ENCODE measurements around the gene NTRK1.

NTRK1 gene

DNA sequence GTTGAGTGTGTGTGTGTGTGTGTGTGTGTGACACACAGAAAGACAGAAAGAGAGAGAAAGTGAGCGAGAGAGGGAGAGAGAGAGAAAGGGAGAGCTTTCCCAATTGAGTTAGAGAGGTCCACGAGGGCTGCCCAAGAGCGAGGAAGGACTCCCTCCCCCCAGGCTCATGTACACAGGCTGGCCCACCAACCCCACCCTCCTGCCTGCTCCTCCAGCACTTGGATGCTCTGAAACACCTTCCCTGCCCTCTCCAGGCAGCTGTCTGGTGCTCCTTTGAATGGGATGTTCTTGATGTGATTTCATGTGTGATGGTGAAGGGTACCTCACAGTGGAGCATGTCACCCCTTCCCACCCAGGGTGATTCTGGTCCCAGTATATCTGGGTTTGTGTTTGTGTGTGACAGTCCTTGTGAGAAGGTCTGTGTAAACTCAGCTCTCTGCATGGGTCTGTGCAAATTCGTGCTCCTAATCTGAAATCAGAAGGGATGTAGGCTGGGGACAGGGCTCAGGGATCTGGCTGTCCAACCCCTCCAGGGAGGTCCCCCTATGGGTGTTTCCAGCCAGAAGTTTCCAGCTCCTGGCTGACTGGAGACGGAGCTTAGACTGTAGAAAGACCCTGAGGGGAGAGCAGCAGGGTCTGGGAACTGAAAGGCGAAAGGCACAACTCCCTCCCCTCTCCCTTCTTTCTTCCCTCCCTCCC, 26.1 kb downstream of the NTRK1 start:
- no peak overlapping the region for H3K27ac ChIP-seq
- TF ChIP-seq CTCF (IDR thresholded peaks at IDR 0.05) (no peak), ZFX (IDR thresholded peaks at IDR 0.05; ENCODE audit: borderline replicate concordance) (no peak)

- TF ChIP-seq ZFX (IDR thresholded peaks at IDR 0.05; ENCODE audit: borderline replicate concordance) (no peak), CTCF (IDR thresholded peaks at IDR 0.05) (no peak)
- no peak overlapping the region for H3K27ac ChIP-seq
Observed at GRCh38 chr1:156887317-156887716, 26.7 kb downstream of the NTRK1 start.

DNA sequence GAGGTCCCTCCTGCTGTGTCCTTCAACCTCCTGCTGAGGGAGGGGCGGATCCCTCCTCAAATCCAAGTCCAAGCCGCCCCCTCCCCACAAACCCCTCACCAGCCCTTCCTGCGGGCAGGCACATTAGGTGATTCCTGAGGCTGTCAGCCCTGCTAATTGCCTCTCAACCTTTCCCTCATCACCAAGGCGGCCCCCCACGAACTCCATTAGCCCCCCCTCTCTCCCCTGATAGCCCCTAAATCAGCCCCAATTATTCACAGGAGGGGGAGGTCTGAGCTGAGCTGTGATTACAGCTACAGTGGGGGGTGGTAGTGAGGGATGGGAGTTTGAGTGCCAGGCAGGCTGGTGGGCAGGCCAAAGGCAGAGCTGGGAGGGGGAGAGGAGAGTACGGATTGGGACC, 27.1 kb downstream of the NTRK1 start:
- TF ChIP-seq ZFX (IDR thresholded peaks at IDR 0.05; ENCODE audit: borderline replicate concordance) (no peak), CTCF (IDR thresholded peaks at IDR 0.05) (no peak)
- H3K27ac ChIP-seq = no peak overlapping the region

DNA sequence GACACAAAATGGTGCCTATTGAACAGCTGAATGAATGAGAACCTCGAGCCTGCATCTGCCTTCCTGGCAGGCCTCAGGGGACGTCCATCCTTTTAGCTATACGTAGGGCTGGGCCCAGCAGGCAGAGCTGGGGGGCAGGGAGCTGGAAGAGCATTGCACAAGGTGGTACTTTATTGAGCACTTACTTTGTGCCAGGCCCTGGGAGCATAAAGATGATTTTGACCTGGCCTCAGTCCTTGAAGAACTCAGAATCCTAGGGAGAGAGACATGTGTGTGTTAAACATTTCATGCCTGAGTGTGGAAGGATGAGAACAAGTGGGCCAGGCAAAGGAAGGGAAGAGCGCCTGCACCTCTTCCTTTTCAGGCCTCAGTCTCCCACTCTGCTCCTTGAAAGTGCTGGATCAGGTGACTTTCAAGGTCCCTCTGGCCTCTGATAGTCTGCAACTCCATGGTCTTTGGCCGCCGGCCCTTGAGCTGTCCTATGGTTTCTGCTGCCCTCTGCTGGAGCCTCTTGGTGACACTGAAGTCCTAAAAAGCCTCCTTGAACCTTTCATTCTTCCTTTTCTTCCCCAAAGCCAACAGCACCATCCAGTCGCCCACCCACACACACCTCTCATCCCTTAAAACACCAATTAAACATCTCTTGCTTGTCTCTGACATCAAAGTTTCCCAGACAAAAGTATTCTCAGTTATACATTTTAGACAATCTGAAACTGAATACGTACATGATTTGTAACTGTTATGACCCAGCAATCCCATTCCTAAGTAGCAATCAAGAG, 29.3 kb downstream of the NTRK1 start:
- no peak overlapping the region for H3K27ac ChIP-seq
- TF ChIP-seq CTCF (IDR thresholded peaks at IDR 0.05) = peak; percentile 98
- TF ChIP-seq ZFX (IDR thresholded peaks at IDR 0.05; ENCODE audit: borderline replicate concordance) = no peak

DNA sequence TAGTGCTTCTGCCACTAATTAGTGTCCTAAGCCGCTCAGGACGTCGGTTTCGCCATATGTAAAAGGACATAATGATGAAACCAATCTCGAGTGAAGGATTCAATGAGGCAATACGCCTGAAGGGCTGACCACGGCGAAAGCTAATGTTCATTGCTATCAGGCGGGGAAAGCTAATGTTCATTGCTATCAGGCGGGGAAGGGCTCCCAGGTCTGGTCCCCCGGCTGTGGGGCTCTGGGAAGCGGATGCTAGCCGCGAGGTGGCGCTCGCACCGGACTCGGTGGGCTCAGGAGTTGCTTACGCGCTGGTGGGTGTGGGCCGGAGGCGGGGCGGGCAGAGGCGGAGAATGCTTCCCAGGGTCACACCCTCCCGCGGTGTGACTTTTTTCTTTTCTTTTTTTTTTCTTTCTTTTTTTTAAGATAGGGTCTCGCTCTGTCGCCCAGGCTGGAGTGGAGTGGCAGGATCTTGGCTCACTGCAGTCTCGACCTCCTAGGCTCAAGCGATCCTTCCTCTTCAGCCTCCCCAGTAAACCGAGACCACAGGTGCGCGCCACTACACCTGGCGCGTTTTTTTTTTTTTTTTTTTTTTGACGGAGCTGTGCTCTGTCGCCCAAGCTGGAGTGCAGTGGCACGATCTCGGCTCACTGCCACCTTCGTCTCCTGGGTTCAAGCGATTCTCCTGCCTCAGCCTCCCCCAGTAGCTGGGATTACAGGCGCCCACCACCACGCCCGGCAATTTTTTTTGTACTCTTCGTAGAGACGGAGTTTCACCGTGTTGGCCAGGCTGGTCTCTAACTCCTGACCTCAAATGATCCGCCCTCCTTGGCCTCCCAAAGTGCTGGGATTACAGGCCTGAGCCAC, 31.8 kb downstream of the NTRK1 start:
- peak; percentile 100 for TF ChIP-seq CTCF (IDR thresholded peaks at IDR 0.05)
- no peak for TF ChIP-seq ZFX (IDR thresholded peaks at IDR 0.05; ENCODE audit: borderline replicate concordance)
- H3K27ac ChIP-seq = no peak overlapping the region

GRCh38 chr1:156893048-156893953, 32.6 kb downstream of the NTRK1 start, which contains the start of gene PEAR1:
TSS of gene PEAR1 (plus strand) at chr1:156893718. CDS start at chr1:156903927, 10,209 bp downstream.
- H3K27ac ChIP-seq = no peak within 1 kb of the TSS
- no peak for TF ChIP-seq CTCF (IDR thresholded peaks at IDR 0.05)
- no peak for TF ChIP-seq ZFX (IDR thresholded peaks at IDR 0.05; ENCODE audit: borderline replicate concordance)
